ENCODE measurements around the gene SERPING1. TPM values are rescaled to one million over a fixed set of nuclear protein-coding genes. Genes with fewer than 3 reads are reported as not detected.

SERPING1 gene
- total and polyA plus RNA-seq, 2 donors (not counting 1 experiment from before 2014, with no cell fraction given) = not detected

DNA sequence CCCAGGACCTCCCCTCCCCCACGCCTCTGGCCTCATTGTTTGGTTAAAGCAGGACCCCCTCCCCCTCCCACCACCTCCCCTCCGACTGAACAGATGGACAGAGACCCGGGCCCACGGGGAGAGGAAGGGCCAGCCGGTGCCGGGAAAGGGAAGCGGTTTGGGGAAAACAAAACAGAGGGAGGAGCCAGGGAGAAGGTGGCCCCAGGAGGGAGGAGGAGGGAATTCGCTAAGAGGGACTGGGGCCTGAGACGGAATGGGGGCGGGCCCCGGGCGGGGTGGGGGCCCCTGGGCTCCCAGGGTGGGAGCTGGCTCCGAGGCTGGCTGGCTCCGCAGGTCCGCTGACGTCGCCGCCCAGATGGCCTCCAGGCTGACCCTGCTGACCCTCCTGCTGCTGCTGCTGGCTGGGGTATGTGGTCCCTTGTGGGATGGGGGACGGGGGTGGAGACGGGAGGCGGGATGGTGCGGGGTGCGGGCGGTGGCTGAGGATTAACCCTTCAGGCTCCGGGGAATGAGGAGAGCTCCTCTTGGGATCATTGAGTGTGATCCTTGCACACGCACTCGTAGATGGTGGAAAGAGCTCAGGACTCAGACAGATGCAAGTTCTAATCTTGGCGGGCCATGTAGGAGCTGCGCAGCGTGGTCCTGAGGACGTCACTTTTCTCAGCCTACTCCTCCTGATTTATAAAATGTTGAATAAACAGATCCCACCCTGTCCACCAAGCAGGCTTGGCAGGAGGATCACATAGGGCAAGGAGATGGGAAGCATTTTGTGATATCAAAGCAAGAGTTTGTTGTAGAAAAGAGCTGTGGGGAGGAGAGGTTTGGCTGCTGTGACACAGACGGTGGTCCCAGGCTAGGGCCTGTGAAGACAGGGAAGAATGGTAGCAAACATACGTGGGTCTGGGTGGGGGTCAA, 688 bp downstream of the SERPING1 start:
- H3K79me2 ChIP-seq (ENCODE audit: control insufficient read depth, insufficient read depth, low read length) = no peaks in the 10 kb centered on the region
- Mint-ChIP-seq H3K4me1 (peaks cover 2% of the 10 kb centered on the region), H3K27me3 (peaks cover 50% of the 10 kb centered on the region), H3K4me3 (no peak overlapping the region), H3K27ac (no peak overlapping the region), H3K9me3 (ENCODE audit: insufficient read depth) (no peaks in the 10 kb centered on the region)
- ATAC-seq (ENCODE audit: low read depth) (no peak), DNase-seq (no peak)
- H3K27me3 ChIP-seq (replicated peaks in 1 of 4; ENCODE audit: control extremely low read depth in 1 of 4, control insufficient read depth in 3 of 4, insufficient read depth in 4 of 4, low read length in 3 of 4) = peaks cover 0 to 13% (median 6%) of the 10 kb centered on the region in 4 experiments
- no peaks in the 10 kb centered on the region for H3K36me3 ChIP-seq (replicated peaks in 1 of 2; ENCODE audit: control extremely low read depth in 1 of 2, control insufficient read depth in 1 of 2, extremely low read depth in 1 of 2, insufficient read depth in 2 of 2, low read length in 1 of 2)
- POLR2A ChIA-PET = no interaction called here
- 3% methylated on average over 24 of the region's 33 CpGs for WGBS (ENCODE audit: insufficient coverage)
- no peak overlapping the region for H2AFZ ChIP-seq (ENCODE audit: insufficient read depth, low read depth, low read length, poor library complexity, severe bottlenecking)
- H3K9me3 ChIP-seq (ENCODE audit: control extremely low read depth in 1 of 3, control insufficient read depth in 2 of 3, insufficient read depth in 1 of 3, low read length in 2 of 3) = no peaks in the 10 kb centered on the region
- H3K27ac ChIP-seq (ENCODE audit: low read length in 2 of 2) = no peak overlapping the region
- H3K9ac ChIP-seq (ENCODE audit: low read length) = no peak overlapping the region
- CTCF ChIA-PET = interaction anchor here (1.0 to 1.1 kb wide), 2 partner anchors 9 to 202 kb away, joined by 3 read pairs; no protein-coding TSS in a partner anchor
- peak overlapping the region; percentile 19 for H3K4me2 ChIP-seq (replicated peaks; ENCODE audit: low read depth, low read length, poor library complexity, severe bottlenecking)
- TF ChIP-seq CTCF (IDR thresholded peaks at IDR 0.05) (no peak), EZH2 (IDR thresholded peaks at IDR 0.05; ENCODE audit: borderline replicate concordance, insufficient read depth, low read depth, low read length, poor library complexity, severe bottlenecking) (no peak)
- intact Hi-C loops (cut with micrococcal nuclease) = no loop called here
- no peaks in the 10 kb centered on the region for H4K20me1 ChIP-seq (ENCODE audit: control insufficient read depth, insufficient read depth, low read length, poor library complexity, severe bottlenecking)
- no peak overlapping the region for H3K4me3 ChIP-seq (ENCODE audit: control extremely low read depth in 1 of 5, extremely low read depth in 1 of 5, insufficient read depth in 1 of 5, low read depth in 2 of 5, low read length in 4 of 5)
- H3K4me1 ChIP-seq (ENCODE audit: control insufficient read depth in 2 of 2, insufficient read depth in 2 of 2, low read length in 2 of 2) = peaks cover 0 to 3% of the 10 kb centered on the region in 2 donors

- WGBS (ENCODE audit: insufficient coverage) = 72% methylated on average over 5 of the region's 5 CpGs
Observed at GRCh38 chr11:57598831-57599155, 1.3 kb downstream of the SERPING1 start.

More at GRCh38 chr11:57598831-57599155, 1.3 kb downstream of the SERPING1 start:
- no peaks in the 10 kb centered on the region for H4K20me1 ChIP-seq (ENCODE audit: control insufficient read depth, insufficient read depth, low read length, poor library complexity, severe bottlenecking)
- H3K4me2 ChIP-seq (replicated peaks; ENCODE audit: low read depth, low read length, poor library complexity, severe bottlenecking) = no peak overlapping the region
- Mint-ChIP-seq H3K27ac (no peak overlapping the region), H3K4me3 (no peak overlapping the region), H3K27me3 (peaks cover 50% of the 10 kb centered on the region), H3K9me3 (ENCODE audit: insufficient read depth) (no peaks in the 10 kb centered on the region), H3K4me1 (peaks cover 2% of the 10 kb centered on the region)
- ATAC-seq (ENCODE audit: low read depth) (no peak), DNase-seq (no peak)
- H2AFZ ChIP-seq (ENCODE audit: insufficient read depth, low read depth, low read length, poor library complexity, severe bottlenecking) = no peak overlapping the region
- ChIA-PET CTCF (interaction anchor here (1.0 to 1.1 kb wide), 2 partner anchors 8 to 201 kb away, joined by 3 read pairs; no protein-coding TSS in a partner anchor), POLR2A (no interaction called here)
- H3K4me3 ChIP-seq (ENCODE audit: control extremely low read depth in 1 of 5, extremely low read depth in 1 of 5, insufficient read depth in 1 of 5, low read depth in 2 of 5, low read length in 4 of 5) = no peak overlapping the region
- H3K79me2 ChIP-seq (ENCODE audit: control insufficient read depth, insufficient read depth, low read length) = no peaks in the 10 kb centered on the region
- no peak overlapping the region for H3K27ac ChIP-seq (ENCODE audit: low read length in 2 of 2)
- peaks cover 0 to 3% of the 10 kb centered on the region in 2 donors for H3K4me1 ChIP-seq (ENCODE audit: control insufficient read depth in 2 of 2, insufficient read depth in 2 of 2, low read length in 2 of 2)
- peaks cover 0 to 13% (median 6%) of the 10 kb centered on the region in 4 experiments for H3K27me3 ChIP-seq (replicated peaks in 1 of 4; ENCODE audit: control extremely low read depth in 1 of 4, control insufficient read depth in 3 of 4, insufficient read depth in 4 of 4, low read length in 3 of 4)
- no peaks in the 10 kb centered on the region for H3K9me3 ChIP-seq (ENCODE audit: control extremely low read depth in 1 of 3, control insufficient read depth in 2 of 3, insufficient read depth in 1 of 3, low read length in 2 of 3)
- no peak for TF ChIP-seq EZH2 (IDR thresholded peaks at IDR 0.05; ENCODE audit: borderline replicate concordance, insufficient read depth, low read depth, low read length, poor library complexity, severe bottlenecking)
- no peak for TF ChIP-seq CTCF (IDR thresholded peaks at IDR 0.05)
- intact Hi-C loops (cut with micrococcal nuclease) = no loop called here
- no peaks in the 10 kb centered on the region for H3K36me3 ChIP-seq (replicated peaks in 1 of 2; ENCODE audit: control extremely low read depth in 1 of 2, control insufficient read depth in 1 of 2, extremely low read depth in 1 of 2, insufficient read depth in 2 of 2, low read length in 1 of 2)
- H3K9ac ChIP-seq (ENCODE audit: low read length) = no peak overlapping the region
